IMR-90 (cell line): ENCODE results near the gene IL16. TPM values are rescaled to one million over a fixed set of nuclear protein-coding genes. Genes with fewer than 3 reads are reported as not detected.

Experiments
- ATAC-seq: fragments of 200-7000 bp; cut with Tn5 transposase; 2 replicates; pipeline ENCODE4 v1.9.1; 2020; ENCODE audit warnings: low read depth, mild to moderate bottlenecking, moderate library complexity
- BruUV-seq: library from RNA; stranded (reverse); fragments of 400-500 nt; replicated peaks from 2 replicates; lab custom pipeline; 2021; lab: Mats Ljungman, UMichigan
- CTCF ChIA-PET: fragments of 300-600 bp; formaldehyde crosslinking; extraction: SDS; loops from one replicate; lab custom pipeline; 2021; ENCODE audit warnings: antibody characterized with exemption; lab: Yijun Ruan, JAX
- POLR2A ChIA-PET: fragments of 300-600 bp; sonication (Branson Sonifier 250); formaldehyde crosslinking; loops from one replicate; lab custom pipeline; 2022; ENCODE audit warnings: antibody characterized with exemption; ENCODE audit not compliant: unreplicated experiment; lab: Charles Lee
- DNase-seq: peaks from one replicate; pipeline ENCODE4 v3.0.0; 2013
- H2AFZ ChIP-seq: replicated peaks from 2 replicates; pipeline ENCODE3; 2013; ENCODE audit warnings: low read length, mild to moderate bottlenecking; ENCODE audit not compliant: poor library complexity
- H2AK5ac ChIP-seq: 2 replicates; pipeline ENCODE4 v1.6.1; 2013; ENCODE audit warnings: low read depth, low read length, inconsistent platforms
- H2AK9ac ChIP-seq: replicated peaks from 2 replicates; pipeline ENCODE3; 2013; ENCODE audit warnings: mild to moderate bottlenecking, low read depth, low read length, moderate library complexity; ENCODE audit not compliant: poor library complexity
- H2BK120ac ChIP-seq: 2 replicates; pipeline ENCODE4 v1.6.1; 2013; ENCODE audit warnings: low read depth, low read length, inconsistent platforms
- H2BK15ac ChIP-seq: 3 replicates; pipeline ENCODE4 v1.6.1; 2013; ENCODE audit warnings: low read depth, low read length, inconsistent platforms
- H2BK20ac ChIP-seq: 2 replicates; pipeline ENCODE4 v1.6.1; 2013; ENCODE audit warnings: low read depth, mild to moderate bottlenecking, inconsistent platforms, low read length, moderate library complexity
- H2BK5ac ChIP-seq: 2 replicates; pipeline ENCODE4 v1.6.1; 2013; ENCODE audit warnings: mild to moderate bottlenecking, low read depth, low read length, inconsistent platforms; ENCODE audit not compliant: poor library complexity, severe bottlenecking
- H3K14ac ChIP-seq: replicated peaks from 2 replicates; pipeline ENCODE4 v1.6.1; 2013; ENCODE audit warnings: low read depth, low read length, inconsistent platforms
- H3K18ac ChIP-seq: 2 replicates; pipeline ENCODE4 v1.6.1; 2013; ENCODE audit warnings: low read depth, low read length, control low read depth
- H3K23ac ChIP-seq: 2 replicates; pipeline ENCODE4 v1.6.1; 2013; ENCODE audit warnings: low read depth, low read length, inconsistent platforms
- H3K27ac ChIP-seq: 2 replicates; pipeline ENCODE4 v1.5.1; 2013; ENCODE audit warnings: mild to moderate bottlenecking, control low read depth, low read length; ENCODE audit not compliant: insufficient read depth
- H3K27me3 ChIP-seq: 2 replicates; pipeline ENCODE4 v1.6.1; 2013; ENCODE audit warnings: low read length; ENCODE audit not compliant: control insufficient read depth, insufficient read depth
- H3K36me3 ChIP-seq: 2 replicates; pipeline ENCODE4 v1.6.1; 2013; ENCODE audit warnings: low read length, mixed read lengths; ENCODE audit not compliant: control insufficient read depth, insufficient read depth
- H3K4ac ChIP-seq: 2 replicates; pipeline ENCODE4 v1.6.1; 2013; ENCODE audit warnings: low read depth, low read length, inconsistent platforms
- H3K4me1 ChIP-seq: 2 replicates; pipeline ENCODE4 v1.6.1; 2013; ENCODE audit warnings: low read length, mixed read lengths; ENCODE audit not compliant: control insufficient read depth, insufficient read depth
- H3K4me2 ChIP-seq: 2 replicates; pipeline ENCODE4 v1.6.1; 2013; ENCODE audit warnings: low read depth, mild to moderate bottlenecking, control low read depth, low read length, moderate library complexity
- H3K4me3 ChIP-seq: 2 replicates; pipeline ENCODE4 v1.5.1; 2013; ENCODE audit warnings: low read depth, mild to moderate bottlenecking, control low read depth, low read length, moderate library complexity; ENCODE audit not compliant: insufficient read depth
- H3K56ac ChIP-seq: 2 replicates; pipeline ENCODE4 v1.6.1; 2013; ENCODE audit warnings: low read length, inconsistent platforms; ENCODE audit not compliant: insufficient read depth; ENCODE audit errors: extremely low read depth
- H3K79me1 ChIP-seq, 2 experiments: 2 replicates each; pipeline ENCODE4 v1.6.1; 2013; ENCODE audit warnings: low read length in 2 of 2, inconsistent platforms in 1 of 2, low read depth in 1 of 2
- H3K9ac ChIP-seq: 2 replicates; pipeline ENCODE4 v1.6.1; 2013; ENCODE audit warnings: low read depth, low read length, control low read depth
- H3K9me1 ChIP-seq: 2 replicates; pipeline ENCODE4 v1.6.1; 2013; ENCODE audit warnings: low read length, inconsistent platforms; ENCODE audit not compliant: insufficient read depth
- H3K9me3 ChIP-seq: 2 replicates; pipeline ENCODE4 v1.6.1; 2013; ENCODE audit warnings: low read length; ENCODE audit not compliant: control insufficient read depth, insufficient read depth
- H4K20me1 ChIP-seq: 2 replicates; pipeline ENCODE4 v1.6.1; 2013; ENCODE audit warnings: low read length, inconsistent platforms; ENCODE audit not compliant: insufficient read depth
- H4K5ac ChIP-seq: 2 replicates; pipeline ENCODE4 v1.6.1; 2013; ENCODE audit warnings: mild to moderate bottlenecking, low read depth, low read length, control low read depth
- H4K8ac ChIP-seq, 2 experiments: 2 replicates each; pipeline ENCODE4 v1.6.1; 2013; ENCODE audit warnings: low read depth in 2 of 2, low read length in 2 of 2, control low read depth in 1 of 2, inconsistent platforms in 1 of 2
- H4K91ac ChIP-seq: 2 replicates; pipeline ENCODE4 v1.6.1; 2013; ENCODE audit warnings: low read depth, low read length, inconsistent platforms; ENCODE audit not compliant: insufficient read depth
- FOS ChIP-seq: fragments of 150-350 bp; IDR thresholded peaks from 2 replicates; pipeline ENCODE4 v1.6.1; 2016; ENCODE audit warnings: low read depth, low read length
- MAZ ChIP-seq: IDR thresholded peaks from 2 replicates; pipeline ENCODE4 v1.6.1; 2012; ENCODE audit warnings: low read depth, mild to moderate bottlenecking, low read length, improper control_type of control experiment, moderate library complexity, borderline replicate concordance
- MXI1 ChIP-seq: IDR thresholded peaks from 2 replicates; pipeline ENCODE4 v1.6.1; 2012; ENCODE audit warnings: low read depth, mild to moderate bottlenecking, low read length, moderate library complexity, borderline replicate concordance
- NFE2L2 ChIP-seq: fragments of 150-350 bp; IDR thresholded peaks from 2 replicates; pipeline ENCODE4 v1.6.1; 2016; ENCODE audit warnings: low read depth, mild to moderate bottlenecking, low read length
- RCOR1 ChIP-seq: IDR thresholded peaks from 2 replicates; pipeline ENCODE4 v1.6.1; 2012; ENCODE audit warnings: mild to moderate bottlenecking, low read length, improper control_type of control experiment; ENCODE audit not compliant: insufficient replicate concordance
- WGBS, 2 experiments: methylation state at CpG; one replicate each; pipeline versions ENCODE4 v1.1.5 to v1.1.7; 2013; ENCODE audit warnings: missing lambda C conversion rate in 2 of 2; ENCODE audit not compliant: insufficient read length in 1 of 2; ENCODE audit errors: extremely low coverage in 2 of 2; 5-methylcytosine and 5-hydroxymethylcytosine counted together
- dilution Hi-C: fragments of 300-500 bp; cut with HindIII; formaldehyde crosslinking; loops from one replicate; pipeline ENCODE4 v1.14.3; 2018; ENCODE audit warnings: low sequenced_read_pairs; ENCODE audit not compliant: unreplicated experiment
- in situ Hi-C: fragments of 300-500 bp; cut with MboI; formaldehyde crosslinking; loops from 3 replicates; pipeline ENCODE4 v1.14.3; 2019; ENCODE audit warnings: low sequenced_read_pairs, inconsistent platforms, mixed read lengths
- intact Hi-C: fragments of 100-400 bp; cut with micrococcal nuclease; formaldehyde crosslinking; loops from 2 replicates; pipeline ENCODE4 v1.10.0; 2022
- polyA plus RNA-seq, 3 experiments: library from polyadenylated mRNA; depleted of rRNA; stranded (reverse); fragments of >200 nt; gene quantifications; 2 replicates each; pipeline ENCODE4 v1.2.3, GENCODE V29; 2012; ENCODE audit warnings: low replicate concordance in 1 of 3
- total RNA-seq: library from RNA; depleted of rRNA; stranded (reverse); fragments of >200 nt; gene quantifications from 2 replicates; pipeline ENCODE4 v1.2.3, GENCODE V29; 2012
- TF ChIP-seq, protein P1 (sequence below): fragments of 150-350 bp; IDR thresholded peaks from 2 replicates; pipeline ENCODE4 v1.6.1; 2017; ENCODE audit warnings: mild to moderate bottlenecking, antibody characterized with exemption, low read length, low read depth

Gene IL16
- total and polyA plus RNA-seq, 2 of the 4 experiments (the other 2 are of a cell fraction), result 0.18 to 0.27 TPM

DNA sequence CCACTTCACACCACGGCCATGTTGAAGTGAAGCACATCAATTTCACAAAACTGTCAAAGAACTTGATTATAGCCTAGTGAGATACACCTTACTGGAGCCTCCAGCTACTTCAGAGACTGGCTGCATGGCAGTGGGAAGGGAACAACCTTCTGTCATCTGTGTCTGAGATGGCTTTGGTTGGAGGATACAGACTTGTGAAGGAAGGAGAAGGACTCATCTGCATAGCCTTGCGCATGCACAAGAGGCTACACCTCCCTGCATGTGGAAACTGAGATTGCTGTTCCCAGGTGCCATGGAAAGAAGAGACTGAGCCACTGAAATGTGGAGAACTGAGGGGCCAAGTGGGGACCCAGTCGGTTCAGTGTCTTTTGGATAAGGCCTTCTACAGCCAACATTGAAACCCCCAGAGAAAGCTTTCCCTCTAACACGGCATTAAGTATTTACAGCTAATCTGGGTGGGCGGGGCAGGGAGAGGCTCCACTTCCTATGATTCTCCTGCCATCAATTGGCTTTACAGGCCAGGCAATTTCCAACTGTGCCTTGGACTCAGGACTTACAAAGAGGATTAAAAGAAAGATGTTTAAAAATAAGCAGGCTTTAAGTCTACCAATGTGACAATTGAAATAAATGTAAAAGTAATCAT, 58.8 kb downstream of the IL16 start:
- no peak for ATAC-seq
- peak overlapping the region; percentile 91 for H3K4ac ChIP-seq
- H2BK15ac ChIP-seq, result peak overlapping the region; percentile 78; the same call in 2 of the 3 replicates
- H3K79me1 ChIP-seq, result 0 out of 4 replicates have a peak, but pooled peaks cover 0 to 3% of the 10 kb centered on the region in 2 experiments
- H3K9me1 ChIP-seq, result peaks cover 8% of the 10 kb centered on the region
- H2BK120ac ChIP-seq, result peak overlapping the region; percentile 75
- peak overlapping the region; percentile 95 for H2BK20ac ChIP-seq
- peak overlapping the region; percentile 69 for H4K91ac ChIP-seq
- H4K8ac ChIP-seq, result peak overlapping the region; percentile 81 to 89; a peak in 3 of 4 replicates
- peak overlapping the region; percentile 89 for H3K18ac ChIP-seq
- no peak overlapping the region for H3K9ac ChIP-seq
- H3K9me3 ChIP-seq, result peaks cover under 1% of the 10 kb centered on the region
- H2AK5ac ChIP-seq, result peak overlapping the region; percentile 91; the same call in 1 of the 2 replicates
- TF ChIP-seq RCOR1 (no peak), MAZ (no peak), NFE2L2 (no peak), MXI1 (no peak), FOS (no peak)
- TF ChIP-seq, protein P1, sequence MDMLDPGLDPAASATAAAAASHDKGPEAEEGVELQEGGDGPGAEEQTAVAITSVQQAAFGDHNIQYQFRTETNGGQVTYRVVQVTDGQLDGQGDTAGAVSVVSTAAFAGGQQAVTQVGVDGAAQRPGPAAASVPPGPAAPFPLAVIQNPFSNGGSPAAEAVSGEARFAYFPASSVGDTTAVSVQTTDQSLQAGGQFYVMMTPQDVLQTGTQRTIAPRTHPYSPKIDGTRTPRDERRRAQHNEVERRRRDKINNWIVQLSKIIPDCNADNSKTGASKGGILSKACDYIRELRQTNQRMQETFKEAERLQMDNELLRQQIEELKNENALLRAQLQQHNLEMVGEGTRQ, result no peak
- ChIA-PET CTCF (interaction anchor here (1.3 to 3.6 kb wide), 2 partner anchors 11 to 149 kb away, joined by 3 to 16 read pairs; no protein-coding TSS in a partner anchor), POLR2A (interaction anchor here (0.6 kb wide), 1 partner anchor 65 kb away, joined by 3 read pairs; no protein-coding TSS in a partner anchor)
- no peak overlapping the region for H3K56ac ChIP-seq
- H3K4me3 ChIP-seq, result no peak overlapping the region
- intact Hi-C loops, result no loop called here
- H3K14ac ChIP-seq, result peak overlapping the region; percentile 62
- BruUV-seq, result no TSS peak
- H4K20me1 ChIP-seq, result no peaks in the 10 kb centered on the region
- no peaks in the 10 kb centered on the region for H3K27me3 ChIP-seq
- no peak overlapping the region for H2AFZ ChIP-seq
- peaks cover 13% of the 10 kb centered on the region for H3K4me1 ChIP-seq
- peak overlapping the region; percentile 18 for H2BK5ac ChIP-seq
- in situ Hi-C loops, result no loop called here
- 100% methylated on average over 1 of the region's 5 CpGs; no CpG with 5 or more reads in 1 of the 2 experiments for WGBS, 2 experiments
- no peak for DNase-seq
- peak overlapping the region; percentile 65 for H3K27ac ChIP-seq
- H3K23ac ChIP-seq, result peak overlapping the region; percentile 19; the same call in 1 of the 2 replicates
- dilution Hi-C loops, result no loop called here
- H4K5ac ChIP-seq, result peak overlapping the region; percentile 86
- H2AK9ac ChIP-seq, result peak overlapping the region; percentile 70
- peaks cover 2% of the 10 kb centered on the region; the same call in 1 of the 2 replicates for H3K36me3 ChIP-seq
- no peak overlapping the region for H3K4me2 ChIP-seq
